Chondrocyte (in vitro differentiated cells): Measurements from ENCODE around the gene RPLP2. TPM values are rescaled to one million over a fixed set of nuclear protein-coding genes. Genes with fewer than 3 reads are reported as not detected.

ENCODE experiments used
- DNase-seq: peaks from one replicate; pipeline ENCODE4 v3.0.0; 2021; ENCODE audit warnings: mixed read lengths, low spot score
- H3K27ac Mint-ChIP-seq: one replicate; pipeline ENCODE4 v1.8.0; 2021; ENCODE audit warnings: mild to moderate bottlenecking, moderate library complexity, mixed read lengths; ENCODE audit not compliant: unreplicated experiment
- H3K27me3 Mint-ChIP-seq: 2 replicates; pipeline ENCODE4 v1.8.0; 2021; ENCODE audit warnings: low read depth, mixed read lengths
- H3K36me3 Mint-ChIP-seq: 2 replicates; pipeline ENCODE4 v1.8.0; 2021; ENCODE audit warnings: low read depth, mixed read lengths
- H3K4me1 Mint-ChIP-seq: 2 replicates; pipeline ENCODE4 v1.8.0; 2021; ENCODE audit warnings: low read depth, mild to moderate bottlenecking, mixed read lengths
- H3K4me3 Mint-ChIP-seq: one replicate; pipeline ENCODE4 v1.8.0; 2021; ENCODE audit warnings: mild to moderate bottlenecking, moderate library complexity, mixed read lengths; ENCODE audit not compliant: unreplicated experiment
- H3K9me3 Mint-ChIP-seq: 2 replicates; pipeline ENCODE4 v1.8.0; 2021; ENCODE audit warnings: low read depth, mixed read lengths
- CTCF ChIP-seq: fragments of 200-600 bp; sonication (generic); IDR thresholded peaks from 2 replicates; pipeline ENCODE4 v1.5.0; 2021; ENCODE audit warnings: antibody characterized with exemption, mild to moderate bottlenecking, moderate library complexity
- total RNA-seq: library from RNA; stranded (reverse); gene quantifications from 3 replicates; pipeline ENCODE4 v1.2.1, GENCODE V29; 2021

The RPLP2 gene
- total RNA-seq, 1 donor from 2014 or later = 1,171 TPM

- H3K9me3 Mint-ChIP-seq = no peaks in the 10 kb centered on the region
- no peak overlapping the region for H3K4me3 Mint-ChIP-seq
- no peak for TF ChIP-seq CTCF
Measured at GRCh38 chr11:836700-837099, 26.9 kb downstream of the RPLP2 start.

GRCh38 chr11:837189-837989 is 27.6 kb downstream of the RPLP2 start:
- H3K9me3 Mint-ChIP-seq = no peaks in the 10 kb centered on the region
- DNase-seq = no peak
- H3K4me1 Mint-ChIP-seq = peaks cover 39% of the 10 kb centered on the region
- no peak overlapping the region for H3K27ac Mint-ChIP-seq
- no peaks in the 10 kb centered on the region for H3K27me3 Mint-ChIP-seq
- no peak for TF ChIP-seq CTCF
- H3K36me3 Mint-ChIP-seq = peaks cover 6% of the 10 kb centered on the region
- H3K4me3 Mint-ChIP-seq = no peak overlapping the region

More at GRCh38 chr11:836700-837099, 26.9 kb downstream of the RPLP2 start:
- Mint-ChIP-seq H3K36me3 (peaks cover 6% of the 10 kb centered on the region), H3K27ac (no peak overlapping the region), H3K27me3 (no peaks in the 10 kb centered on the region), H3K4me1 (peaks cover 46% of the 10 kb centered on the region)
- DNase-seq = no peak

- Mint-ChIP-seq H3K4me1 (peaks cover 38% of the 10 kb centered on the region), H3K4me3 (no peak overlapping the region), H3K9me3 (no peaks in the 10 kb centered on the region), H3K36me3 (peaks cover 6% of the 10 kb centered on the region), H3K27me3 (no peaks in the 10 kb centered on the region), H3K27ac (no peak overlapping the region)
- no peak for DNase-seq
- no peak for TF ChIP-seq CTCF
Measured at GRCh38 chr11:837990-838307, 28.2 kb downstream of the RPLP2 start.

GRCh38 chr11:838441-839279 is 28.9 kb downstream of the RPLP2 start:
- peaks cover 43% of the 10 kb centered on the region for H3K4me1 Mint-ChIP-seq
- no peaks in the 10 kb centered on the region for H3K27me3 Mint-ChIP-seq
- H3K9me3 Mint-ChIP-seq = no peaks in the 10 kb centered on the region
- peaks cover 6% of the 10 kb centered on the region for H3K36me3 Mint-ChIP-seq
- H3K27ac Mint-ChIP-seq = peak overlapping the region; percentile 59
- peak; percentile 51 for TF ChIP-seq CTCF
- H3K4me3 Mint-ChIP-seq = no peak overlapping the region
- DNase-seq = no peak

- DNase-seq = no peak
- no peaks in the 10 kb centered on the region for H3K9me3 Mint-ChIP-seq
- peak overlapping the region; percentile 5 for H3K27ac Mint-ChIP-seq
- peaks cover 6% of the 10 kb centered on the region for H3K36me3 Mint-ChIP-seq
- no peaks in the 10 kb centered on the region for H3K27me3 Mint-ChIP-seq
- no peak overlapping the region for H3K4me3 Mint-ChIP-seq
- no peak for TF ChIP-seq CTCF
- peaks cover 44% of the 10 kb centered on the region for H3K4me1 Mint-ChIP-seq
Measured at GRCh38 chr11:839280-839623, 29.5 kb downstream of the RPLP2 start.
